Measurements from ENCODE around the gene GUCD1.

Gene GUCD1

DNA sequence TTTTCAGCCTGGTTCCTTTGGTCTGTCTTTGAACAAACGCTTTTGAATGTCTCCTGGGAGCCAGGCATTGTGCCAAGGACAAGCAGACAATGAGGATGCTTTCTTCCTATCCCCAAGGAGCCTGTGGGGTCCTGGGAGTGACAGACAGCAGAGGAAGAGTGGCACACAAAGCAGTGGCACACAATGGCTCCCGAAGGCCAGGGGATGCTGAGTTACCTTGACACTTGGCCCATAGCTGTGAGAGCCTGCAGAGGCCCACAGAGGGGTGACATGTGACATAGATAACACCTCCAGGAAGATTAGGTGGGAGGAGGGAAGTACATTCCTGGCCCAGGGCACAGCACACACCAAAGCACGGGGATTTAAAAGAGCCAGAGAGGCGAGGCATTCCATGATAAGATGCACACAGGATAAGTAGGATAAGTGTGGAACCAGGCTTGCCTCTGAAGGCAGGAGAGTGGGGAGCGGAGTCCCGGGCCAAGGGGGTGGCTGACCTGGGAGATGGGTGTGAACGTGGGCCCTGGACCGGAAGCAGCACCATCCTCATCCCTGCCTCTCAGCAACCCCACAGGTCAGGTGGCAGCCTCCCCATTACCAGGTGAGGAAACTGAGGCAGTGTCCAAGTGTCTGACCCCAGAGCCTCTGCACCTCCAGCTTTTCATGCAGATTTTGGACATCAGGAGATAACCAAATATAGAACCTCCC lies 53.5 kb downstream of the GUCD1 start:
- no peak for DNase-seq

DNA sequence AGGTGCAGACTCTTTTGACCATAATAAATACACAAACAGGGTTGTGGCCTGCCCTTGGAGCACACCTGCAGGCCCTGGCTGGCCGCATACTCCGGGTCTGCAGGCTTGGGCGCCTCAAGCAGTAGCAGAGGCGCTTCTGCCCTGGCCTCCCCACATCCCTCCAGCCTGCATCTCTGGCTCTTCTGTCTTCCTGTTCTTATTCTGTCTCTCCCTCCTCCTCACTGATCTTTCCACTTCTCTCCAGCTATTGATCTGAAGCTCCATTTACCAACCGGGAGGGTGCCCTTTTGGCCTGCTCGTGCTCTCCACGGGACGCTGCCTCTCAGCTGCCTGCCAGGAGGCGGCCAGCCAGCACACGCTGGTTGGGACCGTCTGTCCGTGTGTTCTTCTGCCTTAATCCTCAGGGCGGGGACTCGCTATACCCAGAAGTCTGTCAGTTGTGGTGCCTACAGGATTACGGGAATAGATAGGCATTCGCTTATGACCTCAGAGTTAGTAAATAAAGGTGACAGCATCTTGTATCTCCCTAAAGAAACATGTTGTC lies 54.6 kb downstream of the GUCD1 start:
- no peak for DNase-seq

DNA sequence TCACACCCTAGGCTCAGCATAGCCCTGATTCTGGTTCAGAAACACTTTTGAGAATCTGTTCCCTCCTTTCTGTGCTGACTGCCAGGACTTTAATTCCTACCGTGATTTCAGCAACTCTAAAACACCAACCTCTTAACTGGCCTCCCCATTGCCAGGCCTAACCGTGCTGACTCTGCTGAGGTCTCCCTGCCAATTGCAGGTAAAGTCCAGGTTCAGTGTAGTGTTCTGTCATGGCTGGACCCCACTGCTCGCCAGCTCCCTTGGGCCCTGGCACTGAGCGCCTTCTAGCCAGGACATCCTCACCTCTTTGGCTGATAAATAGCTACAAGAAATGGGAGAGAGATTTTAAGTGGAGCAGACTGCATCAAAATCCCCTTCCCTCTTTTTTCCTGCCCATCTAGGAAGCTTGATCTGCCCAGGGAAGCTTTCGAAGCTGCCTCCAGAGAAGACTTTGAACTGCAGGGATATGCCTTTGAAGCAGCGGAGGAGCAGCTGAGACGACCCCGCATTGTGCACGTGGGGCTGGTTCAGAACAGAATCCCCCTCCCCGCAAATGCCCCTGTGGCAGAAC lies 55.1 kb downstream of the GUCD1 start:
- DNase-seq: no peak

DNA sequence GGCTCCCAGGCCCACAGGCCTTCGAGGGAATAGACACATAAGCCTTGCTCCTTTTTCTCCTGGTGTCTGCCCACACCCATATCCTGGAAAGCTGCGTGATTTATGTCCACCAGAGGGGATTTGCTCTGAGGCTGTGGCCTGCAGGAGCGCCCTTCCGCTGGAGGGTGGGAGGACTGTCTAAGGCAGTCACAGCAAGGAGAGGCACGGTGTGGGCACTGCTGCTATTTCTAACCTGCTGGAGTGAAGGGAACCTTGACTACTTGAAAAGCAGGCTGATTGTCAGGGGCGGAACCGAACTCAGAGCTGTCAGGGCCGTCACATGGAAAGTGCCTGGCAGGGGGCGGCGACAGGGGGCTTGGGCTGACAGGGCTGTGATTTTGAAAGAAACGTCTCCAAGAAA lies 56.1 kb downstream of the GUCD1 start:
- DNase-seq: no peak

DNA sequence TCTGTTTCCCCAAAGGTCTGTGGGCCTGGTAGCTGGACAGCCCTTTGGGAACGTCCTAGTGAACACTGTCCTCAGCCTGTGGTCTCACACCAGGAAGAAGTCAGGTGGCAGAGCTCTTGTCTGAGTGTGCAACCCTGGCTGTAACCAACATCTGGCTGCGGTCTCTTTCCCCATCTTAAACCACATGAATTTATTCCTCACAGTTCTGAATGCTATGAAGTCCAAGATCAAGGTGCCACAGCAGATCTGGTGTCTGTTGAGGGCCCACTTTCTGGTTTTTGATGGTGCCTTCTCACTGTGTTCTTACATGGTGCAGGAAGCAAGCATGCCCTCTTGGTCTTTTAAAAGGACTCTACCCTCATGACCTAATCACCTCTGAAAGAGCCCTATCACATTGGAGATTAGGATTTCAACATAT lies 57.1 kb downstream of the GUCD1 start:
- DNase-seq: no peak

DNA sequence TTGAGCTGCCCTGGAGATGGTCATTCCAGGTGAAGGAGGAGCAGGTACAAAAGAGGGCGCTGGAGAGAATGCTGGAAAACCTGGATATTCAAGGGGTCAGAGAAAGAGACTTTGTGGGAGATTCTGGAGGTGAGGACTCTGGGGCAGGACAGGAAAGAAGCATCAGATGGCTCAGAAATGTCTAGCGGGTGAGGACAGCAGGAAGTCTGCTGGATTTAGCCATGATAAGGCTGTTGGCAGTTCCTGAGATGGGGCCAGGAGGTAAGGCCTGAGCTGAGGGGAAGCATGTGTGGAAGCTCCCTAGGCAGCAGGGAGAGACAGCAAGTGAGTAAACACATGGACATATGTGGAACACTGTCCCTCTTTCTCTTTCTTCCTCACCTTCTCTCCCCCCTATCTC lies 58.3 kb downstream of the GUCD1 start:
- DNase-seq: no peak

DNA sequence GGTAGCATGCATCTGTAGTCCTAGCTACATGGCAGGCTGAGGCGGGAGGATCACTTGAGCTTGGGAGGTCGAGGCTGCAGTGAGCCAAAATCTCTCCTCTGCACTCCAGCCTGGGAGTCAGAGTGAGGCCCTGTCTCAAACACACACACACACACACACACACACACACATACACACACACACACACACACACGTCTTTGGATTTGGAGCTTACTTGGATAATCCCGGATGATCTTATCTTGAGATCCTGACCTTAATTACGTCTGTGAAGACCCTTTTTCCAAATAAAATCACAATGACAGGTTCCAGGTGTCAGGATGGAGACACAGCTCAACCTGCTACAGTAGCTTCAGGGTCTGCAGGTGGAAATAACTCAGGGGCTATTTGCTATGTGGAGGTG lies 58.7 kb downstream of the GUCD1 start:
- DNase-seq: no peak

DNA sequence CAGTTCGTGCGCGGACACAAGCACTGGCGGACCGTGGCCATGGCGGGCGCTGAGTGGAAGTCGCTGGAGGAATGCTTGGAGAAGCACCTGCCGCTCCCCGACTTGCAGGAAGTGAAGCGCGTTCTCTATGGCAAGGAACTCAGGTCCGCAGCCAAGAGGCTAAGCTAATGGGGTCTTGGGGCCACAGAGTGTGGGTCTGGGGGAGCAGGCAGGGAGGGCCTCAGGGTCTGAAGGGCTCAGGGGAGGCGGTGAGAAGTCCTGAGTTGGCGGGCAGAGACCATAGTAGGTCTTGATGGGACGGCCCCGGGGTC lies 59.6 kb downstream of the GUCD1 start:
- DNase-seq: no peak

DNA sequence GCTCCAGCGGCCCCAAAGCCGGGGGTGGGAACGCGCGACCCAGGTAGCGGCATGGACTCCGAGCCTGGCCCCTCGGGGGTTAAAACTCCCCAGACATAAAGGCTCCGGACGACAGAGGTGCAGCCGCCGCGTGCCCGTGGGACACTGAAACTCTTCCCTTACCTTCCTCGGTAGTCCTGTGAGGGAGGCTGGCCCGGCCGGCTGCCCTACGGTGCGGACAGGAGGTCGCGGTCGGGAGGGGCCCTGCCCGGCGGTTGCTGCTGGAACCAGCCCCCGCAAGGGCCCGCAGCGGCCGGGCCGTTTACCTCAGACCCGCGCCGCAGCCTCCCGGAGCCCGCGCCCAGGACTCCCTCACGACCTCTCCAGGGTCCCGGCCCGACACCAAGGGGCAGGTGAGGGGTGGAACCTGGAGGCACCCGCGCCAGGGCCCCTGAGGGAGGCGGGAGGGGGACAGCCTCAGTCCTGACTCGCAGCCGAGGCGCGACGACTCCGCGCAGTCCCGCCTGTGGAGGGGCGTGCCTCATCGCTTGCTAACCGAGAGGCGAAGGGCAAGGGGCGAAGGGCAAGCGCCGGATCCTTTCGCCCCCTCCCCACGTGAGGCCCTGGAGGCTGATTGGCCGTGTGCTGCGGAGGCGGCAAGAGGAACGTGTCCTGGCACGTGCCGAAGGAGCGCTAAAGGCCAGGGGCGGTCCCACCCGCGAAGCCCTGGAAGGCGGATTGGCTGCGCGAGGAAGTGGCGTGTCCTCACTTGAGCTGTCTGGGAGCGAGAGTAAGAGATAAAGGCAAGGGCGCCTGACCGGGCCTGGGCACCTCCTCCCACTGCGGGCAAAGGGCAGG lies 60.2 kb downstream of the GUCD1 start, which contains the start of gene UPB1:
TSS of gene UPB1 (plus strand) at position 805 of the 837 bp plus-strand sequence. CDS start 72 bp downstream, outside the sequence.
- DNase-seq: no peak

DNA sequence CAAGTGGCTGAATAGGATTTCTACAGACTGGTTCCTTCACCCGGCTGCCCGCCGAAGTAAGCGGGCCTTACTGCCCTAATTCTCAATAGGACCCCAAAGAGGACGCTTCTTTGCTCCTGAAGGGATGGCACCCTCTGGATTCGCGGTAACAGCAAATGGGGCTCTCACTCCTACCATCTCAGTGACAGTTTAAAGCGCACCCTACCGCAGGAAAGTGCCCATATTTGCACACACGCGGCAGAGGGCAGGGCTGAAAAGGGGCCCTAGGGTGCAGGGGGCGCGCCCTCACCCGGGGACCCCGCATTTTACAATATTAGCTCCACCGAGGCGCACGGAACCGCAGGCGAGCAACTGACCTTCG lies 60.8 kb downstream of the GUCD1 start:
- DNase-seq: no peak

DNA sequence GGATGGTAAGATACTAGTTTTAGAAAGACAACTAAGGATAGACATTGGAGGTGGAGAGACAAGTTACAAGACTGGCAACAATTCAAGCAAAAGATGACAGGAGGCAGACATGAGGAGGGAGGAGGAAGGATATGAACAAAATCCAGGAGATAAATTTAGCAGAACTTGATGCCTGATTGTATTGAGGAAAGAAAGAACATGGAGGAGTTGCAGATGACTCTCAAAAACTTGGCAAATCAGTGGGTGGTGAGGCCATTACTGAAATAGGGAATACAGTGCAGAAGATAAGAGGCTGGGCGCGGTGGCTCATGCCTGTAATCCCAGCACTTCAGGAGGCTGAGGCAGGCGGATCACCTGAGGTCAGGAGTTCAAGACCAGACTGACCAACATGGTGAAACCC lies 62.5 kb downstream of the GUCD1 start:
- DNase-seq: no peak

All from NCI-H1092 treated with DMSO at 0.1 percent for 48 hours (cell line).